GM21576 (cell line): Measurements from ENCODE around the gene KCND3.
"Not testable (repeated sequence)": the region's sequence is repeated elsewhere in the genome, so short reads cannot be mapped to it uniquely, and the experiment has no call there.

Experiments
- ATAC-seq: cut with Tn5 transposase; IDR thresholded peaks from one replicate; pipeline ENCODE4 v1.9.1; 2021; ENCODE audit warnings: mild to moderate bottlenecking, moderate library complexity; ENCODE audit not compliant: unreplicated experiment

KCND3 gene

DNA sequence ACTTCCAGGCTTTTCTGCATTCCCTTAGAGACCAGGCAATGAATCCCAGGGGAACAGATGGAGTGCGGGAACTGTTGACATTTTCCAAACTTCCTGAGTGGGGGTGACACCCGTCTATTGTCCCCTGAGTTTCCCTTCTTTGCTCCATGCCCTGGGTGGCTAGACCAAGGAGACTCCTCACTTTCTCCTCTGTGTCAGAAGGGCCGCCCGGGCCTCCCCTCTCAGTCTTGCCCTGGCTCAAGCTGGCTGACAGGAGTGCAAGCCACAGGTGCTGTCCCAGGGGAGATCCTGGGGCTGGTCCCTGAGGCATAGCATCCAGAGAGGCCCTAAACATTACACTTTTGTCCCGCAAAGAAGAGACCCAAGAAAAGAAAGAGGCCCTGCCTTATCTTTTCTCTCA lies 170.9 kb downstream of the KCND3 start:
- ATAC-seq = no peak

DNA sequence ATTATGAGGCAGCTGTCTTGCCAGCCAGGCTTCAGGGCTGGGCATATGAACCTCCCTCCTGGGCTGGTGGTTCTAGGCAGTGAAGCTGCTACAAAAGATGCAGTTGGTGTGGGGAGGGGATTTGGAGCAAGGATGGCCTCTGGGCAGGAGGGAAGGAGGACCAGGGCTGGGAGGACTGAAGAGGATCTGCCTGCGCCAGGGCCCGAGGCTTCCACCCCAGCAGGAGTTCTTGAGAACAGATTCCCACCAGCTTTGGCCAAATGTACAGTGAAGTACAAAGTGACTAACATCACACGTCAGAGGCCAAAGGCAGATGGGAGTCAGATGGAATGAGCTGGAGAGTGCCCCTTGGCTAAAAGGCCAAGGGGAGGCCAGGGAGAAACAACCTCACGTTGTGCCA lies 171.4 kb downstream of the KCND3 start:
- ATAC-seq = no peak

DNA sequence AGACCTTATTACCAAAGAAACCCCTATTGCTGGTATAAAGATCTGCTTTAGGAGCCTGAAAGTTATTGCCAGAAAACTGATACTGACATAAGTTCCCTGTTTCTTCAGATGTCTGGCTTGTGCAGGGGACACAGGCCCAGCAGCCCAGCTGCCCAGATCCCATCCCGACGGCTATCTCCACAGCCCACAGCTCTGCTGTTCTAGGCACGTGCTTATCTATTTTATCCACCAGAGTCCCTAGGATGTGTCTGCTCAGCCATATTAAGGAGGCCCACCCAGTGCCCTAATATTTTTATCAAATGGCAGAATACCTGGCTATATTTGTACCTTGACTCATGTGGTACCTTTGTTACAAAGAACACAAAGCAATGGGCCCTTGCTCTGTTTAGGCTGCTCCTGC lies 174.8 kb downstream of the KCND3 start:
- no peak for ATAC-seq

DNA sequence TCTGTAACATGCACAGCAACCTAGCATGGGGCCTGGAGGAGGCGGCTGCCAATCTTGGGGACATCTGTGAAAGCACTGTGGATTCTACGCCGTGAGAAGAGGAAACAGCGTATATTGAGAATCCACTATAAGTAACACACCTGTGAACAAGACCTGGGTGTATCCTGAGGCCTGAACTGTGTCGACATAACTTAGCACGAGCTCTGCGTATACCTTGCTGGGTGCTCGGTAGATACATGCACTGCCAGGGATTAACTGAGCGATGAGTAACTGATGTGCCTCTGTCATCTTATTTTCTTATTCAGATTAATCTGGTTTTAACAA lies 175.2 kb downstream of the KCND3 start:
- no peak for ATAC-seq

DNA sequence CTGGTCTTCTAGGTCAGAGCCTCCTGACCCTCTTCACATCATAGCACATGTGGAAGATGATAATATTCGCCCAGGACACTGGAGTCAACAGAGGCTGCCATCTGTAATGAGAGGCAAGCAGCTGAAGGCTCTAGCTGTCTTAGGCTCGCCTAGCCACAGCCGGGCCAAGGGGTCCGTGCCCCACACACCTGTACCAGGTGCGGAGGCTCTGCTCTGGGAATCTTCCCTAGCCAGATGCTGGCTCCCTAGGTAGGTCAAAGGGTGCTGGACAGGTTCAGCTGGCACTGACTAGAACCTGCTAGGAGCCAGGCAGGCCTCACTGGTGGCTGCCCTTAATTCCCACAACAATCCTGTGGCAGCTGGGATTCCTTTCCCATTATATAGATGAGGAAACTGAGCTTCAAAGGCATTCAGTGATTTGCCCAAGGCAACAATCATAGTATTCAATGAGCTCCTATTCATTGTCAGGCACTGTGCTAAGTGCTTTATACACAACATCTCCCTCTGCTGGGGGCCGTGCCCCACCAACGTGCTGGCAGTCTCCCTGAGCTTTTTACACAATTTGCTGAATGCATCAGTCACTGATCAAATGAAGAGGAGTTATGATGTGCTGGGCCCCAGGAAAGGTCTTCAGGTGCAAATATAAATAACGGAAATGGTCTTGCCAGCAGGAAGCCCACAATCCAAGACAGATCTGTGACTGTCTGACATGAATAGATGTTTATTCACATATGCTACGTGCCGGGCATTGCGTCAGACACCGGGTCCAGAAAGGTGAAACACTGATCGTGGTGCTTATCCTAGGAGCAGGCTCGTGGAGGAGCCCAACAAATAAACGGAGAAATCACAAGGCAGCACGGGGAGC lies 175.8 kb downstream of the KCND3 start:
- ATAC-seq = no peak

DNA sequence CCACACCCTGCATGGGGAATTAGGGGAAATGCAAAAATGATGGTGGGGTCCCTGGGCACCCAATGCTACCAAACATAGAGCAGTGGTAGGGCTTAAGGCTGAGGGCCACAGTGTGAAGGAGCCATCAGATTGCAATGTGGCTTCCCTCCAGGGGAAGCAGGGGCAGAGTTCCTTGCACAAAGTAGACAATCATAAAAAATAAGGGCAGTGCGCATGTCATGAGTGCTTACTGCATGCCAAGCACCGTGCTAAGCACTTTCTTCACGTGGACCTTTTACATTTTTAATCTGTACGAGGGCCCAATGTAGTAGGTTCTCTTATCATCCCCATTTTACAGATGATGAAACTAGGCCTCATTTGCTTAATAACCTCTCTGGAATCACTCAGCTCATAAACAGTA lies 177.2 kb downstream of the KCND3 start:
- ATAC-seq = no peak

DNA sequence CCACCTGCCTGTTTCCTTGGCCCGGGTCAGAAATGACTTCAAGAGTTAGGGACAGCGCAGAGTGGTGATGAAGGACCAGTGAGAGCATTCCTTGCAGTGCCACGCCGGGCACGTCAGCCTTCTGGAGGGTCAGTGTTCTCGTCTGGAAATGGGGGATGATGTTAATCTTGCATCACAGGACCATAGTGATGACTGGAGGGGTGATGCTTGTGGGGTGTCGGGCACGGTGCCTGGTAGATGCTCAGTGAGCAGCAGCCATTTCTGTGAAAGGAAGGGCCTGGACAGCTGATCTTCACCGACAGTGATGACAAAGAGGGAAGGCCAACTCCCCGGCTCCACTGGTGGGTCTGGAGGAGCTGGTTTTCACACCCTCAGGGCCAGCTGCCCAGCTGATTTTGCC lies 177.6 kb downstream of the KCND3 start:
- ATAC-seq = no peak

DNA sequence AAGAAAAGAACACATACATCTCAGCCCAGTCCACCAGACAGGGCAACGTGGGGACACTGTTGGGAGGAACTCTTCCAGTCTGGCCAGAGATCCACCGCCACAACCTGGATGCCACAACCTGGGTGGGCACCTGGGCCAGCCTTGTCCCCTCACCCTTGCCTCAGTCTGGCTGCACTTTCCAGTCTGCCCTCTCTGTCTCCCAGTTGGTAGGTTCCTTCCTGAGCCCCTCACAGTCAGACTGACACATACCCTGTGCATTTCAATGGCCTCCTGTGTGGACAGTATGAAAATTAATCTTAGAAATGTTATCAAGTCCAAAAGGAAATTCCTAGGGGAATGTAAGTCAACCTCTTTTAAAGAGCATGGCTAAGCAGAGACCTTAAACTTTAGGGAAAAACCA lies 184.2 kb downstream of the KCND3 start:
- no peak for ATAC-seq

DNA sequence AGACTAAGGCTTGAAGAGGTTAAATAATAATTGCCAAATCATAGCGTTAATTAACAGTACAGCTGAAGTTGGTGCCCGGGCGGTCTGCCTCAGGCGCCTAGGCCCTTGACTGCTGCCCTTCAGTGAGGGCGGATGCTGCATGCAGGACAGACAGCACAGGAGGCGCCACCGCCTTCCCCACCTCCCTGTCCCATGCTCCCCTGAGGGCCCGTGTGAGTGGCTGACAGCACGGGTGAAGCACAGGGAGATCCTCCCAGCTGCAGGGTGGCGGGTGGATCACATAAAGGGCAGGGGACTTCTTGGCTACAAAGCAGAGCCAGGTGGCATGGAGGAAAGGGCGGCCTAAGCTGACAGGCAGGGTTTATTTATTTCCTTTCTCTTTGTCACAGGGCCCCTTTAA lies 184.7 kb downstream of the KCND3 start:
- ATAC-seq = no peak

DNA sequence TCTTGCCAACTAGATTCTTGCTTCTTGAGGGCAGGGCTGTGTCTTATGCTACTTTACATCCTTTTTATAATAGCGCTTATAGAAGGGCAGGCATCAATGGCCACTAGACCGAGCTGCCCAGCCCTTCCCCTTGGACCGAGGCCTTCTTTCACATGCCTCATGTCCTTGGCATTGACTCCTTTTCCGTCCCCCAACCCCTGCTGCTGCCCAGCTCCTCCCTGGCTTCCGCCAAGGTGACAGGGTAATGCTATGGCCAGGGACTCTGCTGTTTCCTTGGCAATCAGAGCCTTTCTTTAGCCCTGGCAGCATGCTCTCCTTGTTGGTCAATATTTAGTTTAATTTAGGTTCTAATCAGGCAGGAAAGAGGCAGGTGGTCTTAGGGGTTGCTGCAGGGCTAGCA lies 185.5 kb downstream of the KCND3 start:
- ATAC-seq = no peak

DNA sequence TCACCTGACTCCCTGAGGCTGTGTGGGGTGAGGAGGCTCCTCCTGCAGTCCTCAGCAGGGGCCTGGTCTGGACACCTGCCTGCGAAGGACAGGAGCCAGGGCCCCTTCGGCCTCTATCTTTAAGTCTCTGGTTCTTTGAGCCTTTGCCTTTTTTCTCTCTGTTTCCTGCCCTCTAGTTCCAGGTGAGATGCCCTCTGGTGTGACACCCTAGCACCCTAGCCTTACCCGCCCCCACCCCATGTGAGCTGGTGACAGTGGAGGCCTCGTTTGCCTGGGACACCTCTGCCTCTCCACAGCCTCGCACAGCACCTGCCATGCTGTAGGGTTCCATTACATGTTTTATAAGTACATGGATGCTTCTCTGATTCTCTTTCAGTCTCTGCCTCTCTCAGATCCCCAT lies 186.5 kb downstream of the KCND3 start:
- ATAC-seq = no peak

DNA sequence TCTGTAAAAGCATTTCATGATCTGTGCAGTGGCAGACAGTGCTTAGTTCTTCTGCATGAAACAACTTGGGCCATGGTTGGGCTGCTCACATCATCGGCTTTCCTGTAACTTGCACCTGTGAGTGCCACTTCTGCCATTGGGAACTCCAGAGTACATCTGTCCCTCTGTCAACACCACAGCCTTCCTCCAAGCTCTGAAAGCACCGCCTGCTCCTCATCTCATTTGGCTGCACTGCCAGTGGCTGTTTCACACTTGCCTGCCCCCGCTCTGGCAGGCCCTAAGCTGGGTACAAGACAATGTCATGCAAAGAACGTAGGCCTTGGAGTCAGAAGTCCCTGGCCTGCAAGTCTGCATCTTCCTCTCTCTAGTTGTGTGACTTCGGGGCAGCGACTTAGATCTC lies 187.4 kb downstream of the KCND3 start:
- no peak for ATAC-seq

DNA sequence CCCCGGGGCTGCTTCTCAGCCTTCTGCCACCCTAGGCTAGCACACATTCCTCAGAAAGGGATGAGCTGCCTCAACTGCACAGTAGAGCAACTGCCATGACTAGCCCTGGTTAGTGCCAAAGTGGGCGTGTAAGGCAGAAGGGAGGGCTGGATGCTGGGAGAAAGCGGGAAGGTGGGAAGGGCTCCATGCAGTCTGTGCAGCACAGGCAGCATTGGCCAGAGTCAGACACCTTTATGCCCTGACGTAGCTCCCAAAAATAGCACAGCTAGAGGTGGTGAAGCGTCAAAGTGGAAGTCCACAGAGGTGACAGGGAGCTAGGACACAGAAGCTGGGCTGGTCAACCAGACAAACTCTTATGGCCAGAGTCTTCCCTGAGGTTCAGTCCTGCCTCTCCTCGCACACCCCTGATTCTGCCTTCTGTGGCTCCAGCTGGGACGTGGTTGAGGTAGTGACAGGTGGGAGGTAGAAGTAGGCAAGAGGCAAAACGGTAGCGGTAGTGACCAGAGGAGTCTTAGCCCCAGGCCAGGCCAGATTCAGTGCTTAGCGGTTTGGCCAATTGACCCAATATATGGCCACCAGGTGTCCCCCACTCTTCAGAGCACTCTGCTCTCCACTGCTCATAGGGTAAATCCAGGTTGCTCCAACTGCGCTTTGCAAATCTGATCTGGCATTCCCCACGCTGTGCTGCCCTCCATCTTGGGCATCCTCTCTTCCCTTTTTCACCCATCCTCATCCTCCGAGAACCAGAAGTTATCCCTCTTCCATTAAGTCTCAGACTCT lies 188.2 kb downstream of the KCND3 start:
- no peak for ATAC-seq

DNA sequence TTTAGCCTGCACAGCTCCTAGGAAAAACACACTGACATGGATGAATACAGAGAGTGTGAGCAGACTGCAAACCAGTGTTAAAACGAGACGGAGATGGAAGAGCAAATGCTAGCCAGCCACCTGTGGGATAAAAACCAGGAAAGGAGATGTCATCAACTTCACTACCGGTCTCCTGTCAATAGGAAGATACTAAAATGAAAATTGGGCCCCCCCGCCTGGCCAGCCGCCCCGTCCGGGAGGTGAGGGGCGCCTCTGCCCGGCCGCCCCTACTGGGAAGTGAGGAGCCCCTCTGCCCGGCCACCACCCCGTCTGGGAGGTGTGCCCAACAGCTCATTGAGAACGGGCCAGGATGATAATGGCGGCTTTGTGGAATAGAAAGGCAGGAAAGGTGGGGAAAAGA lies 189.7 kb downstream of the KCND3 start:
- not testable (repeated sequence) for ATAC-seq

DNA sequence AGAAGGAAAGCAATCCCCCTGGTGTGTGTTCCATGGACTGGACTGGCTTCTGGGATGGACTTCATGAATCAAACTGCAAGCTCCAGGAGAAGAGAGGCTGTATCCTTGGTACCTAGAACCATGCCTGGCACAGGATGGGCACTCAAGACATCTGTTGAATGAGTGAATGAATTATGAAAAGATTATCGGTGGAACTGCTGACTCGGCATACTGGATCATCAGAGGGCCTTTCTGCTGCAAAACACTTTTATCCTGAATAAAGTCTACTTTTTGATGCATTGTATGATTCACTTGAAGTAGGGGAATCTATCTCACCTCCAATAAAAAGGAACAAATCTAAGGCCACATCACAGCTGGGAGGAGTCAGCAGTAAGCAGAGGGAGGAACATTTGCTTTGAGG lies 190.9 kb downstream of the KCND3 start:
- ATAC-seq = no peak

DNA sequence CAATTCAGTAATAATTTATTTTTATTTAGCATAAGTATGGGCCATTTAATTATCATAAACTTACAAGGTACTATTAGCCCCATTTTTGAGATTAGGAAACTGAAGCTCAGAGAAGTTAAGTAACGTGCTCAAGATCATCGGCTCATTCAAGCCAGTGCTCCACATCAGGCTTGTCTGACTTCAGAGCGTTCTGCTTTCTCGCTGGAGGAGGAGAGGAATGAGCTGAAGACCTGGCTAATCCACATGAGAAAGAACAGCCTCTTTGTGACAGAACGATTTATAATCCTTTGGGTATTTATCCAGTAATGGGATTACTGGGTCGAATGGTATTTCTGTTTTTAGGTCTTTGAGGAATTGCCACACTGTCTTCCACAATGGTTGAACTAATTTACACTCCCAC lies 194.1 kb downstream of the KCND3 start:
- ATAC-seq = no peak

DNA sequence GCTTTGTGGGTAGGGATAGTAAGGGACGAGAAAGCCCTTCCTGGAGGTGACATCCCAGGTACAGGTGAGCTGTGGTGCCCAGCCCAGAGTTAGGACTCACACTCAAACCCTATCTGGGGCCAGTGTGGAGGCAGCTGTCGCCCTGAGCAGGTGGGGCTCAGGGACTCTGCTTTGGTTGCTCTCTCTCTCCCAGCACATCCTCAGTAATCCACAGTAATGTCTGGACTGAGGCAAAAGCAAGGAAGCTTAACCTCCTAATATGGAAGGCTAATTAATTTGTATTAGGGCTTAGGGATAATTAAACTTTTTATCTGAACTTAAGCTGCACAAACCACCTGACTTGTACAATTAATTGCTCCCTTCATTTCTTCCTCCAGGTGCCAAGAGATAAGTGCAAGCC lies 195.5 kb downstream of the KCND3 start:
- no peak for ATAC-seq

DNA sequence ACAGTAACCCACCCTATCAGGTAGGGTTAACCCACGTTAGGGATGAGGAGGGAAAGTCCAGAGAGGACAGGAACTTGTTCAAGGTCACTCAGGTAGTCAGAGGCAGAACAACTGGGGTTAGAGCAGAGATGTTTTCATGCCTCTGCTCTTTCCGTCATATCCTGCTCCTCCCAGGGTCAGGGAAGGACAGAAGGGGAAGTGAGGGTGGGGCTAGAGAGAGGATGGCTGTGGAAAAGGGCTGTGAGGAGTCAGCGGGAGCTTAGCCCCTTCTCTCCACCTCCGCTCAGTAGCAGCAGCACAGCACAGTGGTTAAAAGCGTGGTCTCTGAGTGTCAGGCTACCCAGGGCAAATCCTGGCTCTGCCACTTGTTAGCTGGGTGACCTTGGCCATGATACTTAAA lies 197.2 kb downstream of the KCND3 start:
- no peak for ATAC-seq

DNA sequence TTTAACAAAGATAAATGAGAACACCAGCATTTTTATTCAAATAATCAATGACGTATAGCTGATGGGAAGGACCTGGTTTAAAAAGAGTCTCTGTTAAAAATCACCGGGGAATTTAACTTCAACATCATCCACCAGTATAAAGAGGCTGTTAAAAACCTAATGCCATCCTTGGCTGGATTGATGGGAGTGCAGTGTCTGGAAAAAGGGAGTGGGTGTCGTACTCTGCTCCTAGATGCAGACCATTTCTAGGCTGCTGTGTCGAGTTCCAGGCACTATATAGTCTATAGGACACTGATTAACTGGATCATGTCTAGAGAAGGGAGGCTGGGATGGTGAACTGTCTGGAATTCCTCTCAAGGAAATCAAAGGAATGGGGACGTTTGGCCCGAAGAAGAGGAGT lies 197.7 kb downstream of the KCND3 start:
- ATAC-seq = no peak

DNA sequence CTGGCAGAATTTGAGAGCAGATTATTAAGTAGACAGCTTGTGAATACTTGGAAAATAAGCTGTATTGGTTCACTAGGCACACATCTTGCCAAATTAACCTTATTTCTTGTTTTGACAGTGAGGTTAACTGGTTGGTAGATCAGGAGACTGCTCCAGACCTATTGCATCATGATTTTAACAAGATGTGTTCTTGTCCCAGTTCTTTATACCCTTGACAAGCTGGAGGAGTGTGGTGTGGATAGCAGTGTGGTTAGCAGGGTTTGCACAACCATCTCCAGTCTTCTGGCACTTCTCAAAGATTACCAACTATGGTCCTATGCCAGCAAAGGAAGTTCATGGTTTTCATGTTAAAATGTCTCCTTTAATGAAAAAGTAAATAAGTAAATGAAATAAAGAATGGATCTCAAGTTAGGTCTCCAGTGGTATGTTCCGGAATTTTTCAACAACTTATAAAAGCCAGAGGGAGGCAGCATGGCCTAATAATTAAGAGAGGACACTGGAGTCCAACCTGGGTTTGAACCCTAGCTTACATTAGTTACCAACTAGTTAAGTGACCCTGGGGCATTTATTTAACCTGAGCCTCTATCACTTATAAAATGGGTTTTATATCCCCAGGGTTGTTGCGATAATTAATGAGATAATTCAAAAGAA lies 199.7 kb downstream of the KCND3 start:
- no peak for ATAC-seq

DNA sequence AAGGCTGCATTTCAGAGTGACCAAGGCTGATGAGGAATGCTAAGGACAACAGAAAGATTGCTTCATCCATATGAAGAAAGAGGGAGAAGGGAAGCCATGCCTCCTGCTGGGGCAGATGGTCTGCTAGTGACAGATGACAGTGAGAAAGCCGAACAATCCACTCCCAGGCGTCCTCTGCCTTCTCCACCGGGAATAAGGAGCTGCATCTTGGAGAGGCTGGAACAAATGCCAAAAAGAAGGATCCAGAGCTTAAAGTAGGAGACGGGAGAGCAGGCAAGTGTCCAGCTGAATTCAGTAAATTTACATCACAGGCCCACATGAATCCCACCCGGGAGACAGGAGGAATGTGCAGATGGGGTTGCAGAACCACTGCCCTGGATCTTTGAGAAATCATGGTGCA lies 200.3 kb downstream of the KCND3 start:
- no peak for ATAC-seq

DNA sequence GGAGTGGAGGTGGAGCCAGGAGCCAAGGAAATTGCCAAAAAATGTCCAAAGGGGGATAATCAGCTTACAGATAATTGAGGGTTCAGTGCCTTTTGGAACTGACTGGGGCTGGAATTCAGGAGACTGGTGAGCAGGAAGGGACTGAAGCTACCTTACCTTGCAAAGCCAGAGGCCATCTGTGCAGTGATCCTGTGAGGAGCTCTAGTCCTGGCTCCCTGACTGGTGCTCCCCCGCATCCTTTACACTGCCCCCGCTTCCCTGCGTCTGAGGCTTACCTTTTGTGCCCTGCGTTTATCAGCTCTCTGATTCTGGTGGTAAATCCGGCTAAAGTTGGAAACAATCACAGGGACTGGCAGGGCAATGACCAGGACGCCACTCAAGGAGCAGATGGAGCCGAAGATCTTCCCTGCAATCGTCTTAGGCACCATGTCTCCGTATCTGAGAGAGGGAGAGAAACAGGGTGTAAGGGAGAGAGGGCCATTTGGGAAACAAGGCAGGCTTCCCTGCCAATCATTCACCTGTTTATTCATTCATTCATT lies 202.7 kb downstream of the KCND3 start:
- ATAC-seq = no peak
